RWPE1 (cell line): ENCODE data around the gene APEH.
"Not testable (repeated sequence)": the region's sequence is repeated elsewhere in the genome, so short reads cannot be mapped to it uniquely, and the experiment has no call there.

Experiments used
- CTCF ChIA-PET: fragments of 350-600 bp; sonication (Branson Sonifier 250); formaldehyde crosslinking; extraction: SDS; loops from one replicate; lab custom pipeline; 2021; lab: Yijun Ruan, JAX
- POLR2A ChIA-PET: fragments of 400-600 bp; formaldehyde crosslinking; extraction: SDS; loops from one replicate; lab custom pipeline; 2020; ENCODE audit warnings: antibody characterized with exemption; ENCODE audit not compliant: low non-redundant PET; lab: Yijun Ruan, JAX
- DNase-seq: peaks from one replicate; pipeline ENCODE4 v3.0.0; 2012; ENCODE audit warnings: low spot score
- H3K27ac ChIP-seq: fragments of 450-650 bp; 2 replicates; pipeline ENCODE4 v1.5.1; 2017
- TF ChIP-seq, protein P1 (sequence below): fragments of 450-650 bp; conservative IDR thresholded peaks from 2 replicates; pipeline ENCODE4 v1.5.1; 2017; ENCODE audit warnings: low read depth, mild to moderate bottlenecking

APEH gene

DNA sequence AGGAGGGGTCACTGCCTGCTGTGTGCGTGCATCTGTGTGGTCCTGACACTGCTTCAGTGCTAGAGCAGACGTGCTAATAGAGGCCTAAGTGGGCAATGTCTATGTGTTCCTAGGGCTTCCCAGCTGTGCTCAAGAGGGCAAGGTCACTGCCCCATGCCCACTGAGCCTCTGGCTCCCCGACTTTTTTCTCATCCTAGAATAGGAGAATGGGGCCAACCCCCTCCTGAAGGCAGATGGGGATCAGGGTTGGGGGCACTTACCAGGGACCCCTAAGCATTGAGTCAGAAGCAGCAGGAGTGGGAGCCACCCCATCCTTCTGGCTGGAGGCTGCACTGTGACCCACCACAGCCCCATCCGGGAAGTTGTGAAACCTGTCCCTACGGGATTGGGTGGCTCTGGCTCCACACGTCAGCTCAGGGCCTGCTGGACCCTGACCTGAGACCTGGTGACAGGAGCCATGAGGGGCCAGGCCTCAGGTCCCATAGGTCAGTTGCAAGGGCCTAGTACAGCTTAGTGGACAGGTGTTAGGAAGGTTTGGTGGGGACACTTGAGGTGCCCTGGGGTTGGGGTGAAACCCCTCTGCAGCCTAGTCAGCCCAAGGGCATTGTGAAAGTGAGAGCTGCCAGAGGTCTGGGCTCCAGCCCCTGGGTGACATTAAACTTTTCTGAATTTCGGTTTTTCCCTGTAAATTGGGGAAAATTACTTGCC lies 14.3 kb downstream of the APEH start:
- DNase-seq, POLR2A ChIA-PET: not testable (repeated sequence)
- CTCF ChIA-PET = interaction anchor here (0.6 to 0.8 kb wide), 2 partner anchors 12 to 1489 kb away, joined by 4 read pairs; no protein-coding TSS in a partner anchor
- H3K27ac ChIP-seq = peak overlapping the region; percentile 69

DNA sequence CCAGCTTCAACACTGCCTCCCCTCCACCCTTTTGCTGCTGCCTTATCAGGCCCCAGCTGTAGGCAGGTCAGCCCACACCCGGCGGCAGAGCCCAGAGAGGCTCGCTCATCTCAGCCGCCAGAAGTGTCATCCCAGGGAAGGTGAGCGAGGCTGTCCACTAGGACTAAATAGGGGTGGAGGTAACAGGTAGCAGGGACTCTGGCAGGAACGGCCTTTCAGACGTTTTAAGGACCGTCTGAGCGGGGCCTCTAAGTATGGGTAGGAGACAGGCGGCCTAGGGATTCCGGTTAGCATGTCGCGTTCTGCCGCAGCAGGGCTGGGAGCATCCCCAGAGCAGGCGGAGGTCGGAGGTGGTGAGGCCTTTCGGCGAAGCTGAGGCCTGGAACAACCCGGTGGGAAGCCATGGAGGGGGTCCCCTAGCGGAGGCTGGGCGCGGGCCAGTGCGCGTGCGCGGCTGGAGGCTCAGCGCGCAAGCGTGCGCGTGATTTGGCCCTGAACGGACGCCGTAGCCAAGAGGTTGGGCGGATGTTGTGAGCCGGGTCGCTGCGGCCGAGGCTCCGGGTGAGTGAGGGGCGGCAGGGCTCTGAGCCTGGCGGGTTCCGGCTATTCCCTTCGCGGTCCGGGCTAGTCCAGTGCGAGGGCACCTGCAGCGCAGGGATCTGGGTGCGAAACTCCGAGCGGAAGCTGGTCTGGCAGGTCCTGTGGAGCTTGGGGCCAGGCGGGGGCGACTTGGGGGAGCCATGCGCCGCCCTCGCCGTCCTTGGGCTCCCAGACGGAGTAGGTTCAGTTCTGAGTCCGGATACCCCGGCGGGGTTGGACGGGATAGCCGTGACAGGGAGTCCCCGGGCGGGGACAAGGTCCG lies 15.1 kb downstream of the APEH start, which contains the start of the genes MST1 and RNF123:
Gene MST1, minus strand, starts transcription at position 429 of the 862 bp plus-strand sequence. CDS start 783 bp downstream, outside the sequence.
Gene RNF123, plus strand, starts transcription at position 512 of the 862 bp plus-strand sequence. CDS start 1,609 bp downstream, outside the sequence.
- ChIA-PET POLR2A (no interaction called here), CTCF (interaction anchor here (0.6 kb wide), 1 partner anchor 1490 kb away, joined by 4 read pairs; no protein-coding TSS in a partner anchor)

GRCh38 chr3:49689908-49690624 lies 15.9 kb downstream of the APEH start:
- DNase-seq, CTCF ChIA-PET, POLR2A ChIA-PET: not testable (repeated sequence)
- peak overlapping the region; percentile 69 for H3K27ac ChIP-seq

More for the DNA sequence above, 15.1 kb downstream of the APEH start, which contains the start of the genes MST1 and RNF123:
- TF ChIP-seq, protein P1, sequence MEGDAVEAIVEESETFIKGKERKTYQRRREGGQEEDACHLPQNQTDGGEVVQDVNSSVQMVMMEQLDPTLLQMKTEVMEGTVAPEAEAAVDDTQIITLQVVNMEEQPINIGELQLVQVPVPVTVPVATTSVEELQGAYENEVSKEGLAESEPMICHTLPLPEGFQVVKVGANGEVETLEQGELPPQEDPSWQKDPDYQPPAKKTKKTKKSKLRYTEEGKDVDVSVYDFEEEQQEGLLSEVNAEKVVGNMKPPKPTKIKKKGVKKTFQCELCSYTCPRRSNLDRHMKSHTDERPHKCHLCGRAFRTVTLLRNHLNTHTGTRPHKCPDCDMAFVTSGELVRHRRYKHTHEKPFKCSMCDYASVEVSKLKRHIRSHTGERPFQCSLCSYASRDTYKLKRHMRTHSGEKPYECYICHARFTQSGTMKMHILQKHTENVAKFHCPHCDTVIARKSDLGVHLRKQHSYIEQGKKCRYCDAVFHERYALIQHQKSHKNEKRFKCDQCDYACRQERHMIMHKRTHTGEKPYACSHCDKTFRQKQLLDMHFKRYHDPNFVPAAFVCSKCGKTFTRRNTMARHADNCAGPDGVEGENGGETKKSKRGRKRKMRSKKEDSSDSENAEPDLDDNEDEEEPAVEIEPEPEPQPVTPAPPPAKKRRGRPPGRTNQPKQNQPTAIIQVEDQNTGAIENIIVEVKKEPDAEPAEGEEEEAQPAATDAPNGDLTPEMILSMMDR = no peak
- DNase-seq = peak; percentile 69
- peak within 1 kb of the TSS; percentile 69 for H3K27ac ChIP-seq

DNA sequence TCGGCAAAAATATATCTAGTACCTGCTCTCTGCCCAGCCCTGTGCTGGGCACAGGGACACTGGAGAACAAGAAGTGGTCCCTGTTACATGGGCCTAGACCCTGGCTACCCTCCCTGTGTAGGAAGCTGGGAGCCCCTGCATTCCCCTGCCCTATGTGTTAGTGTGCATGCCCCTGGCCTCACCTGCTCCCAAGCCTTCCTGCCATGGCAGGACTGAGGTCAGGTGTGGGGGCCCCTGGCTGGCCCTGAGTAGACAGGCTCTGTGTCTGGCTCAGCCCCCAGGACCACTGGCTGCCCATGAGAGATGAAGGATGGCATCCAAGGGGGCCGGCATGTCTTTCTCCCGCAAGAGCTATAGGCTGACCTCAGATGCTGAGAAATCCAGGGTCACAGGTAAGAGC lies 16.7 kb downstream of the APEH start:
- DNase-seq, CTCF ChIA-PET, POLR2A ChIA-PET: not testable (repeated sequence)
- H3K27ac ChIP-seq = peak overlapping the region; percentile 8; the same call in 1 of the 2 replicates

GRCh38 chr3:49691481-49691880 lies 17.3 kb downstream of the APEH start:
- POLR2A ChIA-PET, DNase-seq, CTCF ChIA-PET: not testable (repeated sequence)
- H3K27ac ChIP-seq = peak overlapping the region; percentile 8; the same call in 1 of the 2 replicates

DNA sequence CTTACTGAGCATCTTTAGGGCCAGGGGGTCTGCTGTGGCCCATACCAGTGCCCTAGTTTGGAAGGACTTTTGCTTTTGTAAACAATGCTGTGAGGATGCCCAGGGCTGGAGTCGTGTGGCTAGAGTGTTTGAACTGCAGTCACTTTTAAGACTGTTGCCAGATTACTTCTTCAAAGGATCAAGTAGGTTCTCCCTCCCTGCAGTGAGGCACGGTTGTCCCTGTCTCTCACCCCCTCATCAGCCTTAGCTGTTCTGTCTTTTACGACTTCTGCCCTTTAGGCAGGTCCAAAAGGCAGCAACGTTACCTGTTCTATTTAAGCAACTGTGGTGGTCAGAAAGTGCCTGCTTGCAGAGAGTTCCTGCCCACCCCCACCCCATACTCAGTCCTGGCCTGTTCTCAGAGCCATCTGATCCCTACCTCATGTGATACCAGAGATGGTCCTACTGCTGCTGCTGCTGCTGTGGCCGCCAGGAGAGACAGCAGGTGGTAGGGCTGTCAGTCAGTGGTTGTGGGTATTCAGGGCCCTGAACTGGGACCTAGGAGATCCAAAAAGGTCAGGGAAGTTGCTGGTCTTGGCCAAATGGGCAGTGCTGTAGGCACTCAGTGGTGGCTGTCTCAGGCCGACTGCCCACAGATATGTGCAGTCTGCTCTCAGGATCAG lies 20.4 kb downstream of the APEH start:
- POLR2A ChIA-PET, H3K27ac ChIP-seq, DNase-seq: not testable (repeated sequence)
- CTCF ChIA-PET = interaction anchor here (0.6 kb wide), 1 partner anchor 320 kb away, joined by 3 read pairs; no protein-coding TSS in a partner anchor

DNA sequence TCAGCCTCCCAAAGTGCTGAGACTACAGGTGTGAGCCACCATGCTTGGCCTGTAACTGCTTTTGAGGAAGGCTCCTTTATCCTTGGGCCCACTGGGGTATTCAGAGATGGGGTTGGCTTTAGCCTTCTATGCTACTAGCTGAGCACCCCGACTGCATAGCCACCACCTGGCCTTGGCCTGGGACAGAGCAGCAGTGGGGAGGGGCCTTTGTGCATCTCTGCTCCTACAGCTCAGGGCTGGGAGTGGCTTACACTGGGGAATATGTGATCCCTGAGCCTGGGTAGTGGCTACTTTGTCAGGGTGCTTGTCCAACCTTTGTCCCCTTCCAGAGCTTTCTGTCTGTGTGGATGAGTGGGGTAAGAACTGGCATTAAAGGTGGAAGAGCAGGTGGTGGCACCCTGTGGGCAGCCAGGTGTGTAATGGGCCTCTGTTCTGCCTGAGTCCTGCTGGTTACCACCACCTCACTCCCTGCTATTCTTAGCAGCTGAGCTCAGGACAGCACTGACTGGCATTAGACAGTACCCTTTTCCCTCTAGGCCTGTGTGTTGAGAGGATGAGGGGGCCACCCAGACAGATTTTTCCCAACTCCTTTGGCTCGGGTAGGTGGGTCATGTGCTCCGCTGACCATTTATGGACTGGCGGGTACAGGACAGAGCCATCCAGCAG lies 21.3 kb downstream of the APEH start:
- CTCF ChIA-PET, POLR2A ChIA-PET, DNase-seq, H3K27ac ChIP-seq: not testable (repeated sequence)

GRCh38 chr3:49699281-49699979 lies 25.3 kb downstream of the APEH start:
- CTCF ChIA-PET = no interaction called here
- POLR2A ChIA-PET = no interaction called here
- TF ChIP-seq, protein P1 = no peak
- peak overlapping the region; percentile 23 for H3K27ac ChIP-seq
- DNase-seq = no peak
